Heart left ventricle (tissue), 16 donors: ENCODE data around the gene BCKDHB. TPM values are rescaled to one million over a fixed set of nuclear protein-coding genes. Genes with fewer than 3 reads are reported as not detected.

Experiments used
- ATAC-seq, 4 donors: fragments of 200-7000 bp; cut with Tn5 transposase; one replicate each; pipeline ENCODE4 v1.9.1; 2020 to 2022; ENCODE audit warnings: moderate library complexity in 4 of 4, mild to moderate bottlenecking in 3 of 4, moderate number of reproducible peaks in 1 of 4
- DNase-seq, 5 donors: peaks; one replicate each; pipeline ENCODE4 v3.0.0-alpha.2; 2020
- H3K27ac ChIP-seq, 12 donors: fragments of 200-600 bp; sonication (generic) in 4 of 12; one replicate each; pipeline versions ENCODE4 v1.5.0 to v1.8.0; 2016 to 2022; ENCODE audit warnings: mild to moderate bottlenecking in 2 of 12
- H3K27me3 ChIP-seq, 9 donors: fragments of 200-600 bp; sonication (generic) in 2 of 9; one replicate each; pipeline versions ENCODE4 v1.5.1 to v1.8.0; 2016 to 2022; ENCODE audit warnings: mild to moderate bottlenecking in 3 of 9
- H3K36me3 ChIP-seq, 9 donors: fragments of 200-600 bp; sonication (generic) in 2 of 9; one replicate each; pipeline versions ENCODE4 v1.5.0 to v1.8.0; 2018 to 2022; ENCODE audit warnings: mild to moderate bottlenecking in 2 of 9
- H3K4me1 ChIP-seq, 12 donors: fragments of 200-600 bp; sonication (generic) in 4 of 12; one replicate each; pipeline versions ENCODE4 v1.5.0 to v1.8.0; 2016 to 2022; ENCODE audit warnings: mild to moderate bottlenecking in 3 of 12
- H3K4me3 ChIP-seq, 12 donors: fragments of 200-600 bp; sonication (generic) in 4 of 12; one replicate each; pipeline versions ENCODE4 v1.5.0 to v1.8.0; 2017 to 2022; ENCODE audit warnings: mild to moderate bottlenecking in 9 of 12, moderate library complexity in 4 of 12
- H3K9me3 ChIP-seq, 12 donors: fragments of 200-600 bp; sonication (generic) in 4 of 12; one replicate each; pipeline versions ENCODE4 v1.5.0 to v1.8.0; 2016 to 2022; ENCODE audit warnings: mild to moderate bottlenecking in 1 of 12
- POLR2A ChIP-seq, 2 donors: fragments of 450-650 bp; IDR thresholded peaks; one replicate each; pipeline ENCODE4 v1.6.1; 2017; ENCODE audit warnings: antibody characterized with exemption in 2 of 2, mild to moderate bottlenecking in 2 of 2, moderate library complexity in 2 of 2
- WGBS, 4 donors: extraction: QIAGEN DNeasy Blood & Tissue Kit in 2 of 4; methylation state at CpG; one replicate each; pipeline versions ENCODE4 v1.1.5 to v1.1.7; 2013 to 2018; 5-methylcytosine and 5-hydroxymethylcytosine counted together
- intact Hi-C, 10 donors: fragments of 100-400 bp; cut with DNase I; formaldehyde crosslinking; loops; one replicate each; pipeline versions ENCODE4 v1.11.1 to v1.14.2; 2022
- polyA plus RNA-seq, 2 donors: library from polyadenylated mRNA; stranded (reverse); fragments of 200-250 nt; gene quantifications; one replicate each; pipeline ENCODE4 v1.2.3, GENCODE V29; 2013
- total RNA-seq, 9 donors: library from RNA; depleted of rRNA in 2 of 9; stranded (reverse); fragments of >200 nt in 2 of 9; fragmentation: NEBNext Ultra II Directional in 3 of 9; extraction: Animal tissue kit (Norgen Biotek cat#: 25700) in 3 of 9; gene quantifications; one replicate each; pipeline versions ENCODE4 v1.1.0 to v1.2.4, GENCODE V29; 2016 to 2023
- TF ChIP-seq, protein P1 (sequence below), 12 donors: fragments of 200-600 bp; sonication (generic) in 4 of 12; IDR thresholded peaks; one replicate each; pipeline versions ENCODE4 v1.5.0 to v1.8.0; 2018 to 2022; ENCODE audit warnings: antibody characterized with exemption in 12 of 12, mild to moderate bottlenecking in 5 of 12
- donor health status: ischemic (EF 13 %, LVEDD 7.1; RV severe dilation, severe dysfunction).
- donor health status: healthy with polysubstance abuse.
- donor health status: DM: no; HTN: yes; CAD: no.
- donor health status: DM: no; HTN: no; CAD: no.
- donor health status: ischemic (EF 25% LVEDD 6.9; RV normal size, moderate dysfunction).
- donor health status: ischemic (EF 25% LVEDD 5.7; RV mildly dilated, moderate dysfunction).
- donor health status: healthy.
- donor health status: DM: yes; HTN: yes; CAD: no.
- donor health status: ischemic (EF 35%, LVEDD 5.7; RV mildly dilated, moderate dysfunction).
- donor health status: nonischemic (EF 11% LVEDD 7.7; RV severe dilation, severe dysfunction).
- donor health status: DM: yes; HTN: yes; CAD: no.
- donor health status: PGD.
- donor health status: ischemic (EF 29% LVEDD 5.4; RV normal size, mild dysfunction).
- donor health status: nonischemic (EF 23%, LVEDD 6.1; RV moderate dilation, normal function).

BCKDHB gene
- total and polyA plus RNA-seq, 11 donors = 10.1 to 41.9 (median 27.6) TPM

DNA sequence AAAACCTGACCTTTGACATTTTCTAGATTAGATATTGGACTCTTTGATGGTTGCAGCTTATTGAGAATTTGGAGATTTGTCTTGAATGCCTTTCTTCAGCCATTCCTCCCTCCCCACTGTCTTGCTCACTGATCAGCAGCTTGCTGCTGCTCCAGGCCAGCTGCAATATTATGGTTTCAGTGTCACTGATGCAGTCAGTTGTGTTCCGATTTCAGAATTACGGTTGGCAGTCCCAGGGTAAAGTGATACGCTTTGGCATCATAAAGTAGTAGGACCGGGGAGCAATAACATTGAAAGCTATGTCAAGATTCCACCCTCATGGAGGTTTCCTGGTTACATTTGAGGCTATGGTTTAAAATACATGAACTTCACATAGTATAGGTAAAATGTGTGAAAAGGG, 152.6 kb downstream of the BCKDHB start:
- Histone ChIP-seq H3K27ac (no peak overlapping the region), H3K4me1 (peaks cover 0 to 3% (median 0%) of the 10 kb centered on the region in 12 donors), H3K27me3 (no peaks in the 10 kb centered on the region), H3K9me3 (no peaks in the 10 kb centered on the region), H3K36me3 (no peaks in the 10 kb centered on the region), H3K4me3 (no peak overlapping the region)
- TF ChIP-seq, protein P1, sequence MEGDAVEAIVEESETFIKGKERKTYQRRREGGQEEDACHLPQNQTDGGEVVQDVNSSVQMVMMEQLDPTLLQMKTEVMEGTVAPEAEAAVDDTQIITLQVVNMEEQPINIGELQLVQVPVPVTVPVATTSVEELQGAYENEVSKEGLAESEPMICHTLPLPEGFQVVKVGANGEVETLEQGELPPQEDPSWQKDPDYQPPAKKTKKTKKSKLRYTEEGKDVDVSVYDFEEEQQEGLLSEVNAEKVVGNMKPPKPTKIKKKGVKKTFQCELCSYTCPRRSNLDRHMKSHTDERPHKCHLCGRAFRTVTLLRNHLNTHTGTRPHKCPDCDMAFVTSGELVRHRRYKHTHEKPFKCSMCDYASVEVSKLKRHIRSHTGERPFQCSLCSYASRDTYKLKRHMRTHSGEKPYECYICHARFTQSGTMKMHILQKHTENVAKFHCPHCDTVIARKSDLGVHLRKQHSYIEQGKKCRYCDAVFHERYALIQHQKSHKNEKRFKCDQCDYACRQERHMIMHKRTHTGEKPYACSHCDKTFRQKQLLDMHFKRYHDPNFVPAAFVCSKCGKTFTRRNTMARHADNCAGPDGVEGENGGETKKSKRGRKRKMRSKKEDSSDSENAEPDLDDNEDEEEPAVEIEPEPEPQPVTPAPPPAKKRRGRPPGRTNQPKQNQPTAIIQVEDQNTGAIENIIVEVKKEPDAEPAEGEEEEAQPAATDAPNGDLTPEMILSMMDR (IDR thresholded peaks at IDR 0.05) = no peak
- TF ChIP-seq POLR2A (IDR thresholded peaks at IDR 0.05) = no peak
- no peak for ATAC-seq
- 94 to 98% (median 97%) methylated on average over 4 of the region's 4 CpGs for WGBS, 4 donors
- intact Hi-C loops = no loop called here
- DNase-seq = no peak

DNA sequence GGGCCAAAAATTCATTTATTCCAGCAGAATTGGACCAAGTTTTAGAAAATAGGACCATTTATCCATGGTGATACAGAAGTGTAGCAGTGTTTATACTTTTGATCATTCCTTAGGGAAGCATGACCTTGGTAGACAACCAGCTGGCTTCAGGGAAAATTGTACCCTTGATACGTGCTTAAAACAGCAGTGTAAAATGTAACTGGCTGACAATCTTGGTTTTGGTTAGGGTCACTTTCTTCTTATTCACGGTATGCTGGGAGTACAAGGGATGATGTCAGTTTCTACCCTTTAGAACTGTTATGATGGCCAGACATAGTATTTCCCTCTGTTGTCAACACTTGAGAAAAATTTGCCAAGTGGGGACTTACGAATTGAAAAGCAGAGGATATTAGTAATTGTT, 157.1 kb downstream of the BCKDHB start:
- Histone ChIP-seq H3K36me3 (peaks cover 0 to 3% (median 0%) of the 10 kb centered on the region in 9 donors), H3K4me3 (no peak overlapping the region), H3K9me3 (no peaks in the 10 kb centered on the region), H3K4me1 (peaks cover 0 to 3% (median 0%) of the 10 kb centered on the region in 12 donors), H3K27me3 (no peaks in the 10 kb centered on the region), H3K27ac (no peak overlapping the region)
- ATAC-seq = no peak
- no peak for TF ChIP-seq POLR2A (IDR thresholded peaks at IDR 0.05)
- TF ChIP-seq, protein P1 (IDR thresholded peaks at IDR 0.05) = no peak
- intact Hi-C loops = no loop called here
- WGBS, 4 donors = 72 to 82% (median 73%) methylated on average over 3 of the region's 3 CpGs
- no peak for DNase-seq

DNA sequence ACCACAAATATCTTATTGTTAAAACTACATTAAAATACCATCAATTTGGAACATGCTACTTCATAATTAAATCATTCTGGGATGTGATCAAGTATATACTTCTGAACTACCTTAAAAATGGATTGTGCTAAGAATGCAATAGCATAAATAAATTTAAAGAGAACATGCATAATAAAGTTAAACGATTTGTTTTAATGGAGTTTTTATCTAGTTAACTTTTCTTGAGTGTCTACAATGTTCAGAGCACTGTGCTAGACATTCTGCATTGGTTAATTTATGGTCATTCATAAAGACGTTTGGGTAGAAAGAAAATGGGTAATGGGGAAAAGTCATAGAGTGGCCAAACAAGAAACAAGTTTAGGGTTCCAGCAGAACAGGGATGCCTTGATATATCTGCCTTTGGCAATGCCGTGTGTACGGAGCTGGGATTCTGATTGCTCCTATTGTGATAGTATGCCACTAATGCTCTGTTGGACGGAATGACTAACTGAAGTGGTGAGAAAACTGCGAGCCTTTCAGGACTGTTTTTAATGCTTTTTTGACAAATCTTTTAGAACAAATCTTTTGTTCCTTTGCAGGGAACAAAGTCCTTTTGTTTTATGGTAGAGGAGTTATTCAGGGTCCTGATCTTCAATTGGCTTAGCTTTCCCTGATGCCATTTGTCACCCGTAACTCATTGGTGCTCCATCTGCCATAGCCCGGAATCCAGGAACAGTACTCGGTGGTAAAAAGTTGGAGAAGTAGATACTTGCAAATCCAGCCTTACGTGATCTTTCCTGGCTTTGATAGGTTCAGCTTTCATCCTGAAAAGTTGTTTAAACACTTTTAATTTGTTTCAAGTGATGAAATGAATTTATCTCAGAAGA, 162.6 kb downstream of the BCKDHB start:
- intact Hi-C loops = no loop called here
- H3K27ac ChIP-seq = no peak overlapping the region
- DNase-seq (no peak), ATAC-seq (no peak)
- H3K27me3 ChIP-seq = no peaks in the 10 kb centered on the region
- peaks cover 0 to 5% (median 0%) of the 10 kb centered on the region in 12 donors for H3K9me3 ChIP-seq
- peaks cover 0 to 4% (median 0%) of the 10 kb centered on the region in 9 donors for H3K36me3 ChIP-seq
- WGBS, 4 donors = 89 to 91% (median 90%) methylated on average over 10 of the region's 10 CpGs
- TF ChIP-seq, protein P1 (IDR thresholded peaks at IDR 0.05) = no peak
- TF ChIP-seq POLR2A (IDR thresholded peaks at IDR 0.05) = no peak
- H3K4me3 ChIP-seq = no peak overlapping the region
- no peaks in the 10 kb centered on the region for H3K4me1 ChIP-seq

DNA sequence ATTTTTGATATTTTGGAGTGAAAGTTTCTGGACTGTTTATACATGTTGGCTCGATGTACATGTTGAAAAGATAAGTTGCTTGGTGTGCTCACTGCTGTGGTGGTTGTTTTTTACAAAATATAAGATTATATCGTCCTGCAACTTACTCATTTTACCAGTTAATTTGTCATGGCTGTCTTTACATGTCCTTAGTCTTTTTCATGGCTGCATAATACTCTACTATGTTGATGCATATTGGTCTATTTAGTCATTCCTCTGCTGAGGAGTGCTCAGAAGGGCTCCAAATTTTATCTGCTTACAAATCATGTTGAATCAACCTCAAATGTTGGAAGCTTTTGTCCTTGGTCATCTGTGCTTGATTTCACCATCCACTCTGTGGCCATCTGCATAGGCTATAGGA, 164.6 kb downstream of the BCKDHB start:
- Histone ChIP-seq H3K27me3 (no peaks in the 10 kb centered on the region), H3K4me1 (no peaks in the 10 kb centered on the region), H3K9me3 (peaks cover 0 to 5% (median 0%) of the 10 kb centered on the region in 12 donors), H3K36me3 (peaks cover 0 to 4% (median 0%) of the 10 kb centered on the region in 9 donors), H3K27ac (no peak overlapping the region), H3K4me3 (no peak overlapping the region)
- TF ChIP-seq, protein P1 (IDR thresholded peaks at IDR 0.05) = no peak
- no peak for TF ChIP-seq POLR2A (IDR thresholded peaks at IDR 0.05)
- intact Hi-C loops = no loop called here
- ATAC-seq (no peak), DNase-seq (no peak)
- 90 to 95% (median 93%) methylated on average over 2 of the region's 2 CpGs for WGBS, 4 donors
